Measurements from ENCODE around the gene ESPN. TPM values are rescaled to one million over a fixed set of nuclear protein-coding genes. Genes with fewer than 3 reads are reported as not detected.
A peak's percentile ranks its signal among the peaks of the same experiment; 100 is the strongest.

The ESPN gene
- polyA plus RNA-seq, 1 of the 3 experiments (the other 2 are of a cell fraction) = 0.33 TPM

DNA sequence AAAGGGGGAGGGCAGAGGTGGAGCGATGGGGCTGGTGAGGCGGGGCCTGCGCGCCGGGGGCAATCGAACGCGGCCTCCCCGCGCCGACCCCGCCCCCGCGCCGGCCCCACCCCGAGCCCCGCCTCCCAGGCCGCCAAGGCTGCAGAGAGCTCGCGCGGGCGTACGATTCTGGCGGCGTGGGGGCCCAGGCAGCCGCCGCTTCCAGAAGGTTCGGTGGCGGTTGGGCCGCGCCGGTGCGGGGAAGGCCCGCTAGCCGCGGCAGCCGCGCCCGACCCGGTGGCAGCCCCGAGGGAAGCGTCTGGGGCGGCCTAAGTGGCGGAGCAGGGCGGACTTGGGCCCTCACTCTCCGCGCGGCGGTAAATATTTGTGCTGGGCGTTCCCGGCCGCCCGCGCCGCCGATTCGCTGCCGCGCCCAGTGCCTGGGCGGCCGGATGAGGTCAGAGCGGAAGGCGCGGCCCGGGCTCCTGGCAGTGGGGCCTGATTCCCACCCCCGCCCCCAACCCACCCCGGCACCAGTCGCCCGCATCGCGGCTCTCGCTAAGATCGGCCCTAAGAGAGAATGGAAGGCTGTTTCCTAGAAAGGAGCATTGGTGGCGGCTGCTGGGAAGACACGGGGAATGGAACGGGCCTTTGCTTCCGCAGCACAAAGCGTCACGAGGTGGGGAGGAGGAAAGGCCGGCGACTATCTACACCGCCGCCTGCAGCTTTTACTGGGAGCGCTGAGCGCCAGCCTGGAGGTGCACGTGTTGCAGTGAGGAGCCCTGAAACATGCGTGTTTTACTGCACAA lies 31.0 kb upstream of the ESPN start, which contains the start of gene ACOT7:
Gene ACOT7 (minus strand): TSS at position 368 of the 788 bp plus-strand sequence. CDS start 368 bp downstream, outside the sequence.
- no peaks in the 10 kb centered on the region for H3K9me2 ChIP-seq
- H3K4me1 ChIP-seq (ENCODE audit: control insufficient read depth in 1 of 2, insufficient read depth in 2 of 2, low read depth in 1 of 2, low read length in 1 of 2) = peaks cover 8 to 14% of the 10 kb centered on the region in 2 experiments; a peak in 1 of 4 replicates
- CTCF ChIA-PET = interaction anchor here (0.9 to 2.7 kb wide), 11 partner anchors 9 to 147 kb away, joined by 3 to 14 read pairs (median 5); no protein-coding TSS in a partner anchor
- H3K79me2 ChIP-seq (ENCODE audit: insufficient read depth) = peaks cover 42% of the 10 kb centered on the region
- peak; percentile 99 for DNase-seq
- no peaks in the 10 kb centered on the region for H3K9me3 ChIP-seq
- peak within 1 kb of the TSS; percentile 82 for H2AFZ ChIP-seq (ENCODE audit: low read depth)
- POLR2A ChIA-PET = interaction anchor here (0.7 to 3.1 kb wide), 6 partner anchors 9 to 148 kb away, joined by 3 to 19 read pairs (median 3); no protein-coding TSS in a partner anchor
- H3K27me3 ChIP-seq (ENCODE audit: insufficient read depth) = no peaks in the 10 kb centered on the region
- peak within 1 kb of the TSS; percentile 83 for H3K9ac ChIP-seq
- 5% methylated on average over 14 of the region's 87 CpGs for WGBS (ENCODE audit: low lambda C conversion rate)
- no peaks in the 10 kb centered on the region for H3K36me3 ChIP-seq (replicated peaks in 1 of 2; ENCODE audit: control insufficient read depth in 1 of 2, insufficient read depth in 2 of 2, low read length in 1 of 2)
- H3K27ac ChIP-seq (ENCODE audit: low read depth in 2 of 2, low read length in 1 of 2) = peak within 1 kb of the TSS; percentile 82 to 92
- H3F3A ChIP-seq (replicated peaks; ENCODE audit: insufficient read depth) = no peaks in the 10 kb centered on the region
- H3K4me3 ChIP-seq (ENCODE audit: low read depth in 2 of 2, low read length in 1 of 2) = peak within 1 kb of the TSS; percentile 64 to 73
- H3K4me2 ChIP-seq = peak within 1 kb of the TSS; percentile 89
- no peaks in the 10 kb centered on the region for H4K20me1 ChIP-seq (ENCODE audit: insufficient read depth)
- 0 out of 2 replicates have a peak, but pooled peaks have one; percentile 25 for TF ChIP-seq SIN3A (IDR thresholded peaks at IDR 0.05; ENCODE audit: borderline replicate concordance, low read depth, low read length)
- TF ChIP-seq TEAD4 (IDR thresholded peaks at IDR 0.05; ENCODE audit: borderline replicate concordance, insufficient read depth) = no peak
- TF ChIP-seq SMC3 (IDR thresholded peaks at IDR 0.05; ENCODE audit: low read depth, low read length) = no peak
- TF ChIP-seq MEF2A (IDR thresholded peaks at IDR 0.05; ENCODE audit: borderline replicate concordance, low read depth) = no peak
- no peak for TF ChIP-seq NFIC (IDR thresholded peaks at IDR 0.05; ENCODE audit: borderline replicate concordance)
- TF ChIP-seq, protein P1, sequence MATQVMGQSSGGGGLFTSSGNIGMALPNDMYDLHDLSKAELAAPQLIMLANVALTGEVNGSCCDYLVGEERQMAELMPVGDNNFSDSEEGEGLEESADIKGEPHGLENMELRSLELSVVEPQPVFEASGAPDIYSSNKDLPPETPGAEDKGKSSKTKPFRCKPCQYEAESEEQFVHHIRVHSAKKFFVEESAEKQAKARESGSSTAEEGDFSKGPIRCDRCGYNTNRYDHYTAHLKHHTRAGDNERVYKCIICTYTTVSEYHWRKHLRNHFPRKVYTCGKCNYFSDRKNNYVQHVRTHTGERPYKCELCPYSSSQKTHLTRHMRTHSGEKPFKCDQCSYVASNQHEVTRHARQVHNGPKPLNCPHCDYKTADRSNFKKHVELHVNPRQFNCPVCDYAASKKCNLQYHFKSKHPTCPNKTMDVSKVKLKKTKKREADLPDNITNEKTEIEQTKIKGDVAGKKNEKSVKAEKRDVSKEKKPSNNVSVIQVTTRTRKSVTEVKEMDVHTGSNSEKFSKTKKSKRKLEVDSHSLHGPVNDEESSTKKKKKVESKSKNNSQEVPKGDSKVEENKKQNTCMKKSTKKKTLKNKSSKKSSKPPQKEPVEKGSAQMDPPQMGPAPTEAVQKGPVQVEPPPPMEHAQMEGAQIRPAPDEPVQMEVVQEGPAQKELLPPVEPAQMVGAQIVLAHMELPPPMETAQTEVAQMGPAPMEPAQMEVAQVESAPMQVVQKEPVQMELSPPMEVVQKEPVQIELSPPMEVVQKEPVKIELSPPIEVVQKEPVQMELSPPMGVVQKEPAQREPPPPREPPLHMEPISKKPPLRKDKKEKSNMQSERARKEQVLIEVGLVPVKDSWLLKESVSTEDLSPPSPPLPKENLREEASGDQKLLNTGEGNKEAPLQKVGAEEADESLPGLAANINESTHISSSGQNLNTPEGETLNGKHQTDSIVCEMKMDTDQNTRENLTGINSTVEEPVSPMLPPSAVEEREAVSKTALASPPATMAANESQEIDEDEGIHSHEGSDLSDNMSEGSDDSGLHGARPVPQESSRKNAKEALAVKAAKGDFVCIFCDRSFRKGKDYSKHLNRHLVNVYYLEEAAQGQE (IDR thresholded peaks at IDR 0.05; ENCODE audit: low read depth, low read length) = no peak
- TF ChIP-seq FOXJ3 (CRISPR knock-in tag; IDR thresholded peaks at IDR 0.05) = no peak
- TF ChIP-seq TCF12 (IDR thresholded peaks at IDR 0.05) = no peak
- TF ChIP-seq, protein P2, sequence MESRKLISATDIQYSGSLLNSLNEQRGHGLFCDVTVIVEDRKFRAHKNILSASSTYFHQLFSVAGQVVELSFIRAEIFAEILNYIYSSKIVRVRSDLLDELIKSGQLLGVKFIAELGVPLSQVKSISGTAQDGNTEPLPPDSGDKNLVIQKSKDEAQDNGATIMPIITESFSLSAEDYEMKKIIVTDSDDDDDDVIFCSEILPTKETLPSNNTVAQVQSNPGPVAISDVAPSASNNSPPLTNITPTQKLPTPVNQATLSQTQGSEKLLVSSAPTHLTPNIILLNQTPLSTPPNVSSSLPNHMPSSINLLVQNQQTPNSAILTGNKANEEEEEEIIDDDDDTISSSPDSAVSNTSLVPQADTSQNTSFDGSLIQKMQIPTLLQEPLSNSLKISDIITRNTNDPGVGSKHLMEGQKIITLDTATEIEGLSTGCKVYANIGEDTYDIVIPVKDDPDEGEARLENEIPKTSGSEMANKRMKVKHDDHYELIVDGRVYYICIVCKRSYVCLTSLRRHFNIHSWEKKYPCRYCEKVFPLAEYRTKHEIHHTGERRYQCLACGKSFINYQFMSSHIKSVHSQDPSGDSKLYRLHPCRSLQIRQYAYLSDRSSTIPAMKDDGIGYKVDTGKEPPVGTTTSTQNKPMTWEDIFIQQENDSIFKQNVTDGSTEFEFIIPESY (IDR thresholded peaks at IDR 0.05; ENCODE audit: borderline replicate concordance, low read depth) = no peak
- TF ChIP-seq JUND (IDR thresholded peaks at IDR 0.05) = no peak
- TF ChIP-seq, protein P3, sequence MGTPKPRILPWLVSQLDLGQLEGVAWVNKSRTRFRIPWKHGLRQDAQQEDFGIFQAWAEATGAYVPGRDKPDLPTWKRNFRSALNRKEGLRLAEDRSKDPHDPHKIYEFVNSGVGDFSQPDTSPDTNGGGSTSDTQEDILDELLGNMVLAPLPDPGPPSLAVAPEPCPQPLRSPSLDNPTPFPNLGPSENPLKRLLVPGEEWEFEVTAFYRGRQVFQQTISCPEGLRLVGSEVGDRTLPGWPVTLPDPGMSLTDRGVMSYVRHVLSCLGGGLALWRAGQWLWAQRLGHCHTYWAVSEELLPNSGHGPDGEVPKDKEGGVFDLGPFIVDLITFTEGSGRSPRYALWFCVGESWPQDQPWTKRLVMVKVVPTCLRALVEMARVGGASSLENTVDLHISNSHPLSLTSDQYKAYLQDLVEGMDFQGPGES (IDR thresholded peaks at IDR 0.05; ENCODE audit: low read depth, low read length) = no peak
- no peak for TF ChIP-seq GATA2 (CRISPR knock-in tag; IDR thresholded peaks at IDR 0.05)
- TF ChIP-seq FOXM1 (IDR thresholded peaks at IDR 0.05; ENCODE audit: low read depth) = no peak
- TF ChIP-seq, protein P4, sequence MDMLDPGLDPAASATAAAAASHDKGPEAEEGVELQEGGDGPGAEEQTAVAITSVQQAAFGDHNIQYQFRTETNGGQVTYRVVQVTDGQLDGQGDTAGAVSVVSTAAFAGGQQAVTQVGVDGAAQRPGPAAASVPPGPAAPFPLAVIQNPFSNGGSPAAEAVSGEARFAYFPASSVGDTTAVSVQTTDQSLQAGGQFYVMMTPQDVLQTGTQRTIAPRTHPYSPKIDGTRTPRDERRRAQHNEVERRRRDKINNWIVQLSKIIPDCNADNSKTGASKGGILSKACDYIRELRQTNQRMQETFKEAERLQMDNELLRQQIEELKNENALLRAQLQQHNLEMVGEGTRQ (IDR thresholded peaks at IDR 0.05; ENCODE audit: borderline replicate concordance, low read depth, low read length) = no peak
- TF ChIP-seq, protein P5, sequence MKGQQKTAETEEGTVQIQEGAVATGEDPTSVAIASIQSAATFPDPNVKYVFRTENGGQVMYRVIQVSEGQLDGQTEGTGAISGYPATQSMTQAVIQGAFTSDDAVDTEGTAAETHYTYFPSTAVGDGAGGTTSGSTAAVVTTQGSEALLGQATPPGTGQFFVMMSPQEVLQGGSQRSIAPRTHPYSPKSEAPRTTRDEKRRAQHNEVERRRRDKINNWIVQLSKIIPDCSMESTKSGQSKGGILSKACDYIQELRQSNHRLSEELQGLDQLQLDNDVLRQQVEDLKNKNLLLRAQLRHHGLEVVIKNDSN (IDR thresholded peaks at IDR 0.05; ENCODE audit: borderline replicate concordance, low read depth) = peak; percentile 51; the same call in 1 of the 2 replicates
- TF ChIP-seq, protein P6, sequence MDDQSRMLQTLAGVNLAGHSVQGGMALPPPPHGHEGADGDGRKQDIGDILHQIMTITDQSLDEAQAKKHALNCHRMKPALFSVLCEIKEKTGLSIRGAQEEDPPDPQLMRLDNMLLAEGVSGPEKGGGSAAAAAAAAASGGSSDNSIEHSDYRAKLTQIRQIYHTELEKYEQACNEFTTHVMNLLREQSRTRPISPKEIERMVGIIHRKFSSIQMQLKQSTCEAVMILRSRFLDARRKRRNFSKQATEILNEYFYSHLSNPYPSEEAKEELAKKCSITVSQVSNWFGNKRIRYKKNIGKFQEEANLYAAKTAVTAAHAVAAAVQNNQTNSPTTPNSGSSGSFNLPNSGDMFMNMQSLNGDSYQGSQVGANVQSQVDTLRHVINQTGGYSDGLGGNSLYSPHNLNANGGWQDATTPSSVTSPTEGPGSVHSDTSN (IDR thresholded peaks at IDR 0.05) = no peak
- no peak for TF ChIP-seq FOSL2 (IDR thresholded peaks at IDR 0.05; ENCODE audit: borderline replicate concordance, low read depth)
- TF ChIP-seq, protein P7, sequence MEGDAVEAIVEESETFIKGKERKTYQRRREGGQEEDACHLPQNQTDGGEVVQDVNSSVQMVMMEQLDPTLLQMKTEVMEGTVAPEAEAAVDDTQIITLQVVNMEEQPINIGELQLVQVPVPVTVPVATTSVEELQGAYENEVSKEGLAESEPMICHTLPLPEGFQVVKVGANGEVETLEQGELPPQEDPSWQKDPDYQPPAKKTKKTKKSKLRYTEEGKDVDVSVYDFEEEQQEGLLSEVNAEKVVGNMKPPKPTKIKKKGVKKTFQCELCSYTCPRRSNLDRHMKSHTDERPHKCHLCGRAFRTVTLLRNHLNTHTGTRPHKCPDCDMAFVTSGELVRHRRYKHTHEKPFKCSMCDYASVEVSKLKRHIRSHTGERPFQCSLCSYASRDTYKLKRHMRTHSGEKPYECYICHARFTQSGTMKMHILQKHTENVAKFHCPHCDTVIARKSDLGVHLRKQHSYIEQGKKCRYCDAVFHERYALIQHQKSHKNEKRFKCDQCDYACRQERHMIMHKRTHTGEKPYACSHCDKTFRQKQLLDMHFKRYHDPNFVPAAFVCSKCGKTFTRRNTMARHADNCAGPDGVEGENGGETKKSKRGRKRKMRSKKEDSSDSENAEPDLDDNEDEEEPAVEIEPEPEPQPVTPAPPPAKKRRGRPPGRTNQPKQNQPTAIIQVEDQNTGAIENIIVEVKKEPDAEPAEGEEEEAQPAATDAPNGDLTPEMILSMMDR (IDR thresholded peaks at IDR 0.05) = 0 out of 2 replicates have a peak, but pooled peaks have one; percentile 15
- TF ChIP-seq TAF1 (IDR thresholded peaks at IDR 0.05; ENCODE audit: borderline replicate concordance, low read depth, low read length) = peak; percentile 46; the same call in 1 of the 2 replicates

Measured in SK-N-SH (cell line).